Uterus (tissue), 4 donors: ENCODE measurements around the gene IL20RB. TPM values are rescaled to one million over a fixed set of nuclear protein-coding genes. Genes with fewer than 3 reads are reported as not detected.
"Not testable (repeated sequence)": the region's sequence is repeated elsewhere in the genome, so short reads cannot be mapped to it uniquely, and the experiment has no call there.

Experiments
- DNase-seq, 2 donors: peaks; one replicate each; pipeline ENCODE4 v3.0.0-alpha.2; 2019 to 2020
- H3K27ac ChIP-seq, 2 donors: fragments of 200-600 bp; sonication (generic); 1 replicate in 1 of 2; 2 replicates in 1 of 2; pipeline ENCODE4 v1.5.1; 2016 to 2018
- H3K27me3 ChIP-seq, 2 donors: fragments of 200-600 bp; sonication (generic); one replicate each; pipeline ENCODE4 v1.5.1; 2018 to 2019; ENCODE audit warnings: control low read depth in 1 of 2
- H3K36me3 ChIP-seq, 2 donors: fragments of 200-600 bp; sonication (generic); one replicate each; pipeline ENCODE4 v1.5.1; 2019; ENCODE audit warnings: control low read depth in 1 of 2
- H3K4me1 ChIP-seq, 2 donors: fragments of 200-600 bp; sonication (generic); one replicate each; pipeline ENCODE4 v1.5.1; 2018 to 2019; ENCODE audit warnings: control low read depth in 1 of 2
- H3K4me3 ChIP-seq, 2 donors: fragments of 200-600 bp; sonication (generic); 1 replicate in 1 of 2; 2 replicates in 1 of 2; pipeline ENCODE4 v1.5.1; 2018 to 2019; ENCODE audit warnings: mild to moderate bottlenecking in 1 of 2
- H3K9me3 ChIP-seq, 2 donors: fragments of 200-600 bp; sonication (generic); one replicate each; pipeline ENCODE4 v1.5.1; 2019; ENCODE audit warnings: control low read depth in 1 of 2
- POLR2A ChIP-seq, 2 donors: fragments of 450-650 bp; IDR thresholded peaks; one replicate each; pipeline ENCODE4 v1.6.1; 2016; ENCODE audit warnings: antibody characterized with exemption in 2 of 2, mild to moderate bottlenecking in 1 of 2, moderate library complexity in 1 of 2
- intact Hi-C: fragments of 100-400 bp; cut with DNase I; formaldehyde crosslinking; loops from one replicate; pipeline ENCODE4 v1.15.1; 2023; ENCODE audit warnings: low total_unique reads
- total RNA-seq, 4 donors: library from RNA; depleted of rRNA in 3 of 4; stranded (reverse); fragments of >200 nt in 3 of 4; gene quantifications; one replicate each; pipeline versions ENCODE4 v1.1.0 to v1.2.4, GENCODE V29; 2014 to 2023
- TF ChIP-seq, protein P1 (sequence below), 4 experiments: fragments of 200-600 bp in 2 of 4; fragments of 450-650 bp in 2 of 4; sonication (generic) in 2 of 4; IDR thresholded peaks; one replicate each; pipeline ENCODE4 v1.5.1; 2016 to 2019; ENCODE audit warnings: antibody characterized with exemption in 4 of 4, mild to moderate bottlenecking in 2 of 4, moderate library complexity in 1 of 4
- donor health status: DM: yes; HTN: yes; CAD: no.

The IL20RB gene
- total RNA-seq, 4 donors from 2014 or later: 2.6 TPM; not detected in 3

DNA sequence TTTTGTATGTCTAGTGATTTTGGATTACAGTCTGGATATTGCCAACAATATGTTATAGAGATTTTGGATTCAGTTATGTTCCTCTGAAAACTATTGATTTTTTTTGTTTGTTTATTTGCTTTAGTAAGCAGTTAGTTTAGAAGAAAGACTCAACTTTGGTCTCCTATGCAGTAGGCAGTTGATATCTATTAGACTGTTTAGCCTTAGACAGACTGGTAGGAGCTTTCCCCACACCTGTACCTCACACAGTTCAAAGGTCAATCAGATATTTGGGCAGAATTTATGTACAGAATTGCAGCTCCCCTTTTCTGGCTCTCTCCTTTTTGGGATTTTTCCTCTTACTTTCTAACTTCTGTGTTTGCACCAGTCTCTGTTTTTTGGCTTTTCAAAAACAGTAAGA is 42.3 kb downstream of the IL20RB start:
- intact Hi-C loops: no loop called here
- no peak for TF ChIP-seq POLR2A (IDR thresholded peaks at IDR 0.05)
- TF ChIP-seq, protein P1, sequence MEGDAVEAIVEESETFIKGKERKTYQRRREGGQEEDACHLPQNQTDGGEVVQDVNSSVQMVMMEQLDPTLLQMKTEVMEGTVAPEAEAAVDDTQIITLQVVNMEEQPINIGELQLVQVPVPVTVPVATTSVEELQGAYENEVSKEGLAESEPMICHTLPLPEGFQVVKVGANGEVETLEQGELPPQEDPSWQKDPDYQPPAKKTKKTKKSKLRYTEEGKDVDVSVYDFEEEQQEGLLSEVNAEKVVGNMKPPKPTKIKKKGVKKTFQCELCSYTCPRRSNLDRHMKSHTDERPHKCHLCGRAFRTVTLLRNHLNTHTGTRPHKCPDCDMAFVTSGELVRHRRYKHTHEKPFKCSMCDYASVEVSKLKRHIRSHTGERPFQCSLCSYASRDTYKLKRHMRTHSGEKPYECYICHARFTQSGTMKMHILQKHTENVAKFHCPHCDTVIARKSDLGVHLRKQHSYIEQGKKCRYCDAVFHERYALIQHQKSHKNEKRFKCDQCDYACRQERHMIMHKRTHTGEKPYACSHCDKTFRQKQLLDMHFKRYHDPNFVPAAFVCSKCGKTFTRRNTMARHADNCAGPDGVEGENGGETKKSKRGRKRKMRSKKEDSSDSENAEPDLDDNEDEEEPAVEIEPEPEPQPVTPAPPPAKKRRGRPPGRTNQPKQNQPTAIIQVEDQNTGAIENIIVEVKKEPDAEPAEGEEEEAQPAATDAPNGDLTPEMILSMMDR (IDR thresholded peaks at IDR 0.05): no peak
- peaks cover 0 to 4% of the 10 kb centered on the region in 2 donors for H3K4me1 ChIP-seq
- no peaks in the 10 kb centered on the region for H3K36me3 ChIP-seq
- H3K4me3 ChIP-seq: no peak overlapping the region
- no peaks in the 10 kb centered on the region for H3K9me3 ChIP-seq
- no peak overlapping the region for H3K27ac ChIP-seq
- H3K27me3 ChIP-seq: no peaks in the 10 kb centered on the region
- DNase-seq: no peak

DNA sequence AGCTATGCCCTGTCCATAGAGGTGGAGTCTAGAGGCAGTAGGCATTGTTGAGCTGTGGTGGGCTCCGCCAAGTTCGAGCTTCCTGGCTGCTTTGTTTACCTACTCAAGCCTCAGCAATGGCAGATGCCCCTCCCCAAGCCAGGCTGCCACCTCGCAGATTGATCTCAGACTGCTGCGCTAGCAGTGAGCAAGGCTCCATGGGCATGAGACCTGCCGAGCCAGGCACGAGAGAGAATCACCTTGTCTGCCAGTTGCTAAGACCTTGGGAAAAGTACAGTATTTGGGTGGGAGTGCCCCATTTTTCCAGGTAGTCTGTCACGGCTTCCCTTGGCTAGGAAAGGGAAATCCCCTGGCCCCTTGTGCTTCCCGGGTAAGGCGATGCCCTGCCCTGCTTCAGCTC is 49.6 kb downstream of the IL20RB start:
- H3K4me1 ChIP-seq, H3K4me3 ChIP-seq, H3K27ac ChIP-seq, H3K9me3 ChIP-seq, H3K27me3 ChIP-seq, intact Hi-C loops, H3K36me3 ChIP-seq, DNase-seq: not testable (repeated sequence)

DNA sequence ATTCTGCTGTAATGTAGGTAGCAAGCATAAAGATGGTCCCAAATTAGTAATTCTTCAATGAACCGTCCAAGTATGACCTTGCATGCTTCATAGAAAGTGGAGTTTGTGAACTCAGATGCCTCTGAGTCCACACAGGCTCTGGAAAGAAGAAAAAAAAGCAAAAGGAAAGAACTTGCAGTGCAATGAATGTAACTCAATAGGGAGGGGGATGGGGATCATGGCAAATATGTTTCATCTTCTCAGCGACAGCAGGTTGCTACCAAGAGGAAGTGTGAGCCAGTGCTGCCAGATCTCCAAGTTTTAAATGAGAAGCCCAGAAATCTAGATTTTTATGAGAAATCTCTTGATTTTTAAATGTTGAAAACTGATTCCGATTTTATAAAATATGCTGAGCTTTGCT is 50.3 kb downstream of the IL20RB start:
- Histone ChIP-seq H3K27ac (no peak overlapping the region), H3K27me3 (no peaks in the 10 kb centered on the region), H3K4me1 (no peaks in the 10 kb centered on the region), H3K4me3 (no peak overlapping the region), H3K36me3 (no peaks in the 10 kb centered on the region), H3K9me3 (no peaks in the 10 kb centered on the region)
- TF ChIP-seq, protein P1 (IDR thresholded peaks at IDR 0.05): no peak
- TF ChIP-seq POLR2A (IDR thresholded peaks at IDR 0.05): no peak
- no peak for DNase-seq
- intact Hi-C loops: no loop called here

DNA sequence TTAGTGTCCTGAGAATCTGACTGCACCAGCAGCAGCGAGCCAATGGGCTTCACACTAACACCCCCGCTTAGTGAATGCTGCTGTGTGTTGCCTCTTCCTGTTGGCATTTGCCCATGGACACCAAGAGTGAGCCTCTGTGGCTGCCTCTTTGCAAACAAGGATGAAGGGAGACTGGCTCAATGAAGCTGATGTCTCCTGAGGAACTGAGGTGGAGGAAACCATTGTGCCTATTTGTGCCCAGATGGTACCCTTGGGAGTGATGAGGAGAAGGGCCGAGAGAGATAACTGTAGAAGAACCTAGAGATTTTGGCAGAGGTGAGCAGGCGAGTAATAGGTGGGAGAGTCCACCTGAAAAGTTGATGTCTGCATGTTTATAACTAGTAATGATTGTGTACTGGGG is 51.2 kb downstream of the IL20RB start:
- H3K27ac ChIP-seq: no peak overlapping the region
- no peaks in the 10 kb centered on the region for H3K36me3 ChIP-seq
- H3K4me3 ChIP-seq: no peak overlapping the region
- no peak for DNase-seq
- no peak for TF ChIP-seq POLR2A (IDR thresholded peaks at IDR 0.05)
- TF ChIP-seq, protein P1 (IDR thresholded peaks at IDR 0.05): no peak
- intact Hi-C loops: no loop called here
- no peaks in the 10 kb centered on the region for H3K27me3 ChIP-seq
- no peaks in the 10 kb centered on the region for H3K9me3 ChIP-seq
- no peaks in the 10 kb centered on the region for H3K4me1 ChIP-seq

DNA sequence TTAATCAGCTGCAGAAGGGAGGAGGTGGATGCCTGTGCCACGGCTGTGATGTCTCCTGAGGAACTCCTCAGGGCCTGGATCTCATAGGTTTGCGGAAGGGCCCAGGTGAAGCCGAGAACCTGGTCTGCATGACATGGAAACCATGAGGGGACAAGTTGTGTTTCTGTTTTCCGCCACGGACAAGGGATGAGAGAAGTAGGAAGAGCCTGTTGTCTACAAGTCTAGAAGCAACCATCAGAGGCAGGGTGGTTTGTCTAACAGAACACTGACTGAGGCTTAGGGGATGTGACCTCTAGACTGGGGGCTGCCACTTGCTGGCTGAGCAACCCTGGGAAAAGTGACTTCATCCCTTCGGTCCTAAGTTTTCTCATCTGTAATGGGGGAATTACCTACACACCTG is 52.4 kb downstream of the IL20RB start:
- no peaks in the 10 kb centered on the region for H3K36me3 ChIP-seq
- no peaks in the 10 kb centered on the region for H3K4me1 ChIP-seq
- no peak for TF ChIP-seq POLR2A (IDR thresholded peaks at IDR 0.05)
- TF ChIP-seq, protein P1 (IDR thresholded peaks at IDR 0.05): no peak
- intact Hi-C loops: loop anchor here (5.0 to 10.0 kb wide), 2 partner anchors 255 to 933 kb away; partner anchors contain the start of gene STAG1
- no peak overlapping the region for H3K27ac ChIP-seq
- no peak overlapping the region for H3K4me3 ChIP-seq
- DNase-seq: no peak
- no peaks in the 10 kb centered on the region for H3K9me3 ChIP-seq
- no peaks in the 10 kb centered on the region for H3K27me3 ChIP-seq

DNA sequence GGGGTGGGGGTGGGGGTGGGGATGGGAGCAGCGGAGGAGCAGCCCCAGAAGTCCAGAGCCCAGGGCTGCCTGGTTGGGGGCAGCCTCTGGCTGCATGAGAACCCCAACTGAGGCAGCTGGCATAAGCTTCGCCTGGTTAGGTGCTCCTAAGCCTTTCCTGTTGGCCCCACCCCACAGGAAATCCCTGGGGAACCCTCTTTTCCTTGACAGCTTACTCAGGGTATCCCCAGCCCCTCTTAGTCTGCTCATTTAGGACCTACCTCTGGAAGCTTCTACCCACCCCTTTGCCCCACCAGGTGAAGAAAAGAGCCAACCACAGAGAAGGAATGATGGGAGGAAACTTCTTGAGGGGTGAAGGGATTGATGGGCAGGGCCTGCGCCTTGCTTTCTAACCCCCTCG is 53.4 kb downstream of the IL20RB start:
- no peaks in the 10 kb centered on the region for H3K36me3 ChIP-seq
- no peak for DNase-seq
- intact Hi-C loops: loop anchor here (5.0 to 10.0 kb wide), 2 partner anchors 256 to 934 kb away; partner anchors contain the start of gene STAG1
- TF ChIP-seq, protein P1 (IDR thresholded peaks at IDR 0.05): no peak
- no peak for TF ChIP-seq POLR2A (IDR thresholded peaks at IDR 0.05)
- H3K27ac ChIP-seq: no peak overlapping the region
- H3K4me3 ChIP-seq: no peak overlapping the region
- H3K4me1 ChIP-seq: no peaks in the 10 kb centered on the region
- H3K9me3 ChIP-seq: no peaks in the 10 kb centered on the region
- no peaks in the 10 kb centered on the region for H3K27me3 ChIP-seq
